Ovary (tissue), 9 donors: ENCODE measurements around the gene ADAMTS17. TPM values are rescaled to one million over a fixed set of nuclear protein-coding genes. Genes with fewer than 3 reads are reported as not detected.

ENCODE experiments used
- DNase-seq, 5 donors: peaks; one replicate each; pipeline ENCODE4 v3.0.0-alpha.2; 2019 to 2020
- H3K27ac ChIP-seq, 2 donors: fragments of 200-600 bp; one replicate each; pipeline versions ENCODE4 v1.5.1 to v1.8.0; 2019 to 2022
- H3K27me3 ChIP-seq: fragments of 200-600 bp; one replicate; pipeline ENCODE4 v1.8.0; 2022
- H3K36me3 ChIP-seq: fragments of 200-600 bp; sonication (generic); one replicate; pipeline ENCODE4 v1.5.1; 2019
- H3K4me1 ChIP-seq: one replicate; pipeline ENCODE4 v1.8.1; 2013; ENCODE audit warnings: mild to moderate bottlenecking, moderate library complexity; ENCODE audit not compliant: insufficient read depth
- H3K4me3 ChIP-seq: fragments of 200-600 bp; sonication (generic); one replicate; pipeline ENCODE4 v1.5.1; 2017
- H3K9me3 ChIP-seq, 2 donors: fragments of 200-600 bp in 1 of 2; sonication (generic) in 1 of 2; one replicate each; pipeline versions ENCODE4 v1.5.1 to v1.8.1; 2013 to 2019; ENCODE audit warnings: mild to moderate bottlenecking in 1 of 2, moderate library complexity in 1 of 2
- EP300 ChIP-seq: sonication (generic); formaldehyde crosslinking; IDR thresholded peaks from one replicate; pipeline ENCODE4 v1.6.1; 2017; ENCODE audit warnings: antibody characterized with exemption
- POLR2A ChIP-seq: fragments of 450-650 bp; IDR thresholded peaks from one replicate; pipeline ENCODE4 v1.6.1; 2017; ENCODE audit warnings: antibody characterized with exemption, mild to moderate bottlenecking, moderate library complexity
- WGBS, 3 donors: extraction: QIAGEN DNeasy Blood & Tissue Kit in 1 of 3; methylation state at CpG; one replicate each; pipeline versions ENCODE4 v1.1.5 to v1.1.7; 2013 to 2017; 5-methylcytosine and 5-hydroxymethylcytosine counted together
- intact Hi-C, 4 donors: fragments of 100-400 bp; cut with DNase I; formaldehyde crosslinking; loops; one replicate each; pipeline versions ENCODE4 v1.11.0 to v1.15.1; 2022 to 2023
- polyA plus RNA-seq, 2 donors: library from polyadenylated mRNA; stranded (reverse); fragments of 200-250 nt in 1 of 2; fragments of 350-450 nt in 1 of 2; fragmentation: Illumina TruSeq in 1 of 2; extraction: RNeasy Lipid Tissue Mini Kit (QIAGEN cat#74804) in 1 of 2; gene quantifications; one replicate each; pipeline ENCODE4 v1.2.3, GENCODE V29; 2013 to 2014
- total RNA-seq, 7 donors: library from RNA; depleted of rRNA in 2 of 7; stranded (reverse); fragments of >200 nt in 2 of 7; fragmentation: NEBNext Ultra II Directional in 3 of 7; extraction: Animal tissue kit (Norgen Biotek cat#: 25700) in 3 of 7; gene quantifications; one replicate each; pipeline versions ENCODE4 v1.1.0 to v1.2.4, GENCODE V29; 2016 to 2023
- TF ChIP-seq, protein P1 (sequence below), 3 donors: fragments of 450-650 bp in 2 of 3; fragments of 200-600 bp in 1 of 3; IDR thresholded peaks; one replicate each; pipeline versions ENCODE4 v1.5.1 to v1.8.0; 2016 to 2022; ENCODE audit warnings: antibody characterized with exemption in 3 of 3, mild to moderate bottlenecking in 1 of 3
- donor health status: DM: no; HTN: no; CAD: no; lungs with moderate emphysema.
- donor health status: DM: no; HTN: no; CAD: no.
- donor health status: Bipolar disorder and iron deficiency.
- donor health status: DM: yes; HTN: yes; CAD: no.
- donor health status: DM: no; HTN: no; CAD: no.
- donor health status: DM: yes; HTN: yes; CAD: no.

The ADAMTS17 gene
- total and polyA plus RNA-seq, 9 donors = 1.3 to 11.3 (median 5.9) TPM

GRCh38 chr15:100082761-100083402, 258.9 kb downstream of the ADAMTS17 start:
- H3K27ac ChIP-seq = no peak overlapping the region
- no peak for TF ChIP-seq POLR2A
- TF ChIP-seq, protein P1, sequence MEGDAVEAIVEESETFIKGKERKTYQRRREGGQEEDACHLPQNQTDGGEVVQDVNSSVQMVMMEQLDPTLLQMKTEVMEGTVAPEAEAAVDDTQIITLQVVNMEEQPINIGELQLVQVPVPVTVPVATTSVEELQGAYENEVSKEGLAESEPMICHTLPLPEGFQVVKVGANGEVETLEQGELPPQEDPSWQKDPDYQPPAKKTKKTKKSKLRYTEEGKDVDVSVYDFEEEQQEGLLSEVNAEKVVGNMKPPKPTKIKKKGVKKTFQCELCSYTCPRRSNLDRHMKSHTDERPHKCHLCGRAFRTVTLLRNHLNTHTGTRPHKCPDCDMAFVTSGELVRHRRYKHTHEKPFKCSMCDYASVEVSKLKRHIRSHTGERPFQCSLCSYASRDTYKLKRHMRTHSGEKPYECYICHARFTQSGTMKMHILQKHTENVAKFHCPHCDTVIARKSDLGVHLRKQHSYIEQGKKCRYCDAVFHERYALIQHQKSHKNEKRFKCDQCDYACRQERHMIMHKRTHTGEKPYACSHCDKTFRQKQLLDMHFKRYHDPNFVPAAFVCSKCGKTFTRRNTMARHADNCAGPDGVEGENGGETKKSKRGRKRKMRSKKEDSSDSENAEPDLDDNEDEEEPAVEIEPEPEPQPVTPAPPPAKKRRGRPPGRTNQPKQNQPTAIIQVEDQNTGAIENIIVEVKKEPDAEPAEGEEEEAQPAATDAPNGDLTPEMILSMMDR (IDR thresholded peaks at IDR 0.05) = no peak
- no peak for TF ChIP-seq EP300
- no peaks in the 10 kb centered on the region for H3K27me3 ChIP-seq
- 87% methylated on average over 7 of the region's 7 CpGs for WGBS, 3 donors
- no peaks in the 10 kb centered on the region for H3K4me1 ChIP-seq
- H3K4me3 ChIP-seq = no peak overlapping the region
- no peaks in the 10 kb centered on the region for H3K9me3 ChIP-seq
- intact Hi-C loops = no loop called here
- no peak for DNase-seq
- no peaks in the 10 kb centered on the region for H3K36me3 ChIP-seq

DNA sequence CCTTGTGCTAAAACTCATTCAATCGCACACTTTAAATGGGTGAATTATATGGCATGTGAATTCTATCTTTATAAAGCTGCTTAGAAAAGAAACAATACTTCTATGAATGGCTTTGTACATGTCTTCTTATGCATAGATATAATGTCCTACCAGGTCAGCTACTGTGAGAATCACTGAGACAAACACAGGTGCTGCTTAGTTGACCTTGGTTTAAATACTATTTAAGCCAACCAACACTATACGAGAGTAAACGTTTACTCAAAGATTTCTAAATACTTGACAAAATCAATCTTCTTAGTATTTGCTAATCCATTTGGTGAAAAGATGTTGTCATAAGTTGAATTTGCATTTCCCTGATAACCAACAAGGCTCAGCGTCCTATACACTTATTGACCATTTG, 260.3 kb downstream of the ADAMTS17 start:
- Histone ChIP-seq H3K27me3 (no peaks in the 10 kb centered on the region), H3K9me3 (no peaks in the 10 kb centered on the region), H3K27ac (no peak overlapping the region), H3K4me1 (no peaks in the 10 kb centered on the region), H3K36me3 (no peaks in the 10 kb centered on the region), H3K4me3 (no peak overlapping the region)
- DNase-seq = no peak
- TF ChIP-seq POLR2A = no peak
- TF ChIP-seq EP300 = no peak
- TF ChIP-seq, protein P1 (IDR thresholded peaks at IDR 0.05) = no peak
- intact Hi-C loops = no loop called here
- WGBS, 3 donors = 86 to 92% (median 89%) methylated on average over 4 of the region's 4 CpGs

DNA sequence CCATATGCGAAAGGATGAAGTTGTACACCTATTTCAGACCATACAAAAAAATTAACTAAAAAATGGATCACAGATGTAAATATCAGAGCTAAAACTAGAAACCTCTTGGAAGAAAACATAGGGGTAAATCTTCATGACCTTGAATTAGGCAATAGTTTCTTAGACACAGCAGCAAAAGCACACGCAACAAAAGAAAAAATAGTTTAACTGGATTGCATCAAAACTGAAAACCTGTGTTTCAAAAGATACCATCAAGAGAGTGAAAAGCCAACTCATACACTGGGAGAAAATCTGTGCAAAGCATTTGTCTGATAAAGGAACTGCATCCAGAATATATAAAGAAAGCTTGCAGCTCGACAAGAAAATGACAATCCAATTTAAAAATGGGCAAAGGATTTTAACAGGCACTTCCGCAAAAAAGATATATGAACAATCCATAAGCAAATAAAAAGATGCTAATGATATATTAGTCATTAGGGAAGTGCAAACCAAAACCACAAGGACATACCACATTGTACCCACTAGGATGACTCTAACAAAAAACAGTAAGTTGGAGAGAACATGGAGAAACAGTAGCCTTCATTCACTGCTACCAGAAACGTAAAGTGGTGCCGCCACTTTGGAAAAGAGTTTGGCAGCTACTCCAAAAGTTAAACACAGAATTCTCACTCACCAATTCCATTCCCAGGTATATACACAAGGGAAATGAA, 263.1 kb downstream of the ADAMTS17 start:
- intact Hi-C loops = no loop called here
- no peak overlapping the region for H3K27ac ChIP-seq
- TF ChIP-seq, protein P1 (IDR thresholded peaks at IDR 0.05) = no peak
- TF ChIP-seq EP300 (no peak), POLR2A (no peak)
- WGBS, 3 donors = 80 to 87% (median 85%) methylated on average over 6 of the region's 6 CpGs
- H3K36me3 ChIP-seq = no peaks in the 10 kb centered on the region
- no peaks in the 10 kb centered on the region for H3K9me3 ChIP-seq
- H3K4me1 ChIP-seq = no peaks in the 10 kb centered on the region
- no peak overlapping the region for H3K4me3 ChIP-seq
- DNase-seq = no peak
- H3K27me3 ChIP-seq = no peaks in the 10 kb centered on the region

DNA sequence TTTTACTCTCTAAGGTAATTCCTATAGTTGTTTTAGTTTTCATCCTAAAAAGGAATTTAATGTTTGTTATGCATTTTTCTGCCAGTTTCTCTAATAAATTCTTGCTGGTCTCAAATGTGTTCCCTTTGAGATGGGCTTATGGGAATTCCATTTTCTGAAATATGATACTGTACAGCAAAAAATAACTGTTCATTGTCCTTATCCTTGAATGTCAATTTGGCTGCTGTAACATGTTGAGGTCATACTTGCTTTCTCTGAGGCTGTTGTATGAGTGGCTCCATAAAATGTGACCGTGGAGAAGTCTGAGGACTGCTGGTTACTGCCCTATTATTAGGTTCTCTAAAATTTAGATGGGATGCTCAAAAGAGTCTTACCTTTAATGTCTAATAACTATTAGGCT, 266.5 kb downstream of the ADAMTS17 start:
- TF ChIP-seq EP300 (no peak), POLR2A (no peak)
- TF ChIP-seq, protein P1 (IDR thresholded peaks at IDR 0.05) = no peak
- no peak for DNase-seq
- H3K27me3 ChIP-seq = no peaks in the 10 kb centered on the region
- H3K36me3 ChIP-seq = no peaks in the 10 kb centered on the region
- H3K4me1 ChIP-seq = no peaks in the 10 kb centered on the region
- intact Hi-C loops = no loop called here
- 56 to 63% (median 58%) methylated on average over 1 of the region's 1 CpG for WGBS, 3 donors
- H3K4me3 ChIP-seq = no peak overlapping the region
- H3K9me3 ChIP-seq = no peaks in the 10 kb centered on the region
- no peak overlapping the region for H3K27ac ChIP-seq
